Left lung (tissue), 10 donors: ENCODE results near the gene SERINC3. TPM values are rescaled to one million over a fixed set of nuclear protein-coding genes. Genes with fewer than 3 reads are reported as not detected.
A peak's percentile ranks its signal among the peaks of the same experiment; 100 is the strongest.

Experiments used
- ATAC-seq: fragments of 200-7000 bp; cut with Tn5 transposase; one replicate; pipeline ENCODE4 v1.9.1; 2020; ENCODE audit warnings: moderate library complexity
- DNase-seq, 4 donors: peaks; one replicate each; pipeline ENCODE4 v3.0.0-alpha.2; 2013 to 2020
- H3K27ac ChIP-seq, 2 donors: fragments of 200-600 bp; sonication (generic) in 1 of 2; one replicate each; pipeline versions ENCODE4 v1.5.0 to v1.8.0; 2020 to 2021
- H3K27me3 ChIP-seq, 2 donors: fragments of 200-600 bp; sonication (generic) in 1 of 2; one replicate each; pipeline versions ENCODE4 v1.5.0 to v1.8.0; 2020 to 2021
- H3K36me3 ChIP-seq, 2 donors: fragments of 200-600 bp; sonication (generic) in 1 of 2; one replicate each; pipeline versions ENCODE4 v1.5.0 to v1.8.0; 2020 to 2021
- H3K4me1 ChIP-seq, 2 donors: fragments of 200-600 bp; one replicate each; pipeline ENCODE4 v1.8.0; 2021
- H3K4me3 ChIP-seq, 2 donors: fragments of 200-600 bp; sonication (generic) in 1 of 2; one replicate each; pipeline versions ENCODE4 v1.5.0 to v1.8.0; 2020 to 2021; ENCODE audit warnings: mild to moderate bottlenecking in 1 of 2
- H3K9me3 ChIP-seq, 2 donors: fragments of 200-600 bp; sonication (generic) in 1 of 2; one replicate each; pipeline versions ENCODE4 v1.5.0 to v1.8.0; 2020 to 2021
- CTCF ChIP-seq, 2 donors: fragments of 200-600 bp; sonication (generic) in 1 of 2; IDR thresholded peaks; one replicate each; pipeline versions ENCODE4 v1.5.0 to v1.8.0; 2021; ENCODE audit warnings: antibody characterized with exemption in 2 of 2
- intact Hi-C, 2 donors: fragments of 100-400 bp; cut with DNase I; formaldehyde crosslinking; loops; one replicate each; pipeline versions ENCODE4 v1.11.2 to v1.14.2; 2022
- polyA plus RNA-seq, 6 donors: library from polyadenylated mRNA; unstranded; fragments of 120-200 nt; gene quantifications; one replicate each; pipeline ENCODE4 v1.2.1, GENCODE V29; 2013; ENCODE audit not compliant: insufficient read length in 6 of 6
- total RNA-seq, 2 donors: library from RNA; stranded (reverse); fragmentation: NEBNext Ultra II Directional; extraction: Animal tissue kit (Norgen Biotek cat#: 25700); gene quantifications; one replicate each; pipeline ENCODE4 v1.2.1, GENCODE V29; 2021
- donor health status: DM: no; HTN: yes; CAD: no.
- donor health status: DM: no; HTN: no; CAD: no.

The SERINC3 gene
- total and polyA plus RNA-seq, 8 donors, result 68.3 to 123 (median 72.5) TPM

GRCh38 chr20:44464514-44464913, 57.4 kb downstream of the SERINC3 start:
- DNase-seq, result no peak
- H3K9me3 ChIP-seq, result no peaks in the 10 kb centered on the region
- H3K4me3 ChIP-seq, result no peak overlapping the region
- no peaks in the 10 kb centered on the region for H3K27me3 ChIP-seq
- H3K27ac ChIP-seq, result no peak overlapping the region
- TF ChIP-seq CTCF (IDR thresholded peaks at IDR 0.05), result no peak
- ATAC-seq, result no peak
- intact Hi-C loops, result loop anchor here in 1 of 2 donors (5.0 to 10.0 kb wide), 2 partner anchors 77 to 250 kb away; partner anchors contain the start of gene OSER1
- H3K36me3 ChIP-seq, result no peaks in the 10 kb centered on the region
- no peaks in the 10 kb centered on the region for H3K4me1 ChIP-seq

- intact Hi-C loops, result loop anchor here in 1 of 2 donors (5.0 to 10.0 kb wide), 2 partner anchors 76 to 249 kb away; partner anchors contain the start of gene OSER1
Observed at GRCh38 chr20:44463466-44463865, 58.4 kb downstream of the SERINC3 start.

GRCh38 chr20:44461803-44462174, 60.1 kb downstream of the SERINC3 start:
- no peaks in the 10 kb centered on the region for H3K4me1 ChIP-seq
- no peaks in the 10 kb centered on the region for H3K27me3 ChIP-seq
- intact Hi-C loops, result loop anchor here in 1 of 2 donors (5.0 to 10.0 kb wide), 2 partner anchors 74 to 247 kb away; partner anchors contain the start of gene OSER1
- H3K4me3 ChIP-seq, result no peak overlapping the region
- no peaks in the 10 kb centered on the region for H3K36me3 ChIP-seq
- DNase-seq (no peak), ATAC-seq (no peak)
- H3K9me3 ChIP-seq, result no peaks in the 10 kb centered on the region
- TF ChIP-seq CTCF (IDR thresholded peaks at IDR 0.05), result no peak
- H3K27ac ChIP-seq, result no peak overlapping the region

More at GRCh38 chr20:44463466-44463865, 58.4 kb downstream of the SERINC3 start:
- Histone ChIP-seq H3K4me1 (no peaks in the 10 kb centered on the region), H3K4me3 (no peak overlapping the region), H3K9me3 (no peaks in the 10 kb centered on the region), H3K36me3 (no peaks in the 10 kb centered on the region), H3K27ac (no peak overlapping the region), H3K27me3 (no peaks in the 10 kb centered on the region)
- no peak for TF ChIP-seq CTCF (IDR thresholded peaks at IDR 0.05)
- no peak for ATAC-seq
- no peak for DNase-seq

DNA sequence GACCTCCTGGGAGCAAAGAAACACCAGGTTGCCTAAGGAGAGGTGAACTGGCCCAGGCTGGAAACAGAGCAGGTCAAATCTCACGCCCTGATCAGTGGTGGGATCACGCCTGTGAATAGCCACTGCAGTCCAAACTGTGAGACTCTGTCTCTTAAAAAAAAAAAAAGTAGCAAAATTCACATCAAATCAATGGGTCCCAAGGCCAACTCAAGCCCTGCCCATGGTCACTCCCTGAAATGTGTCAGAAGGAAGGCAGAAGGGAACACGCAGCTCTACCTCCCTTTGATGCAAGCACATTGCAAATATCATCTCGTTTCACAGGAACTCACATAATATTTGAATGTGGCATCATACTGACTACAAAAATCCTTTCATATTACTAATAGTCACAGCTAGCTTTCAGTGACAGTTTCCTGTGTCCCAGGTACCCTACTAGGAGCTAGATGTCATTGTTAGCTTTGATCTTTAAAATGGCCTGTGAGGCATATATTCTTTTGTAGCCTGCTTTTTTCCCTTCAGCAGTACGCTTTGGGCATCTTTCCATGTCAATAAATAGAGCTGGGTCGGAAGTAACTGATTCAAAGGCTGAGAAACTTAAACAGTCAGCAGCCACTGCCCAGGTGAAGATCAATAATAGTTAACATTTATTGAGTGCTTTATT, 60.6 kb downstream of the SERINC3 start:
- DNase-seq (no peak), ATAC-seq (no peak)
- H3K9me3 ChIP-seq, result no peaks in the 10 kb centered on the region
- H3K27ac ChIP-seq, result no peak overlapping the region
- H3K27me3 ChIP-seq, result no peaks in the 10 kb centered on the region
- intact Hi-C loops, result loop anchor here in 1 of 2 donors (5.0 to 10.0 kb wide), 2 partner anchors 74 to 246 kb away; partner anchors contain the start of gene OSER1
- no peak overlapping the region for H3K4me3 ChIP-seq
- H3K4me1 ChIP-seq, result no peaks in the 10 kb centered on the region
- no peaks in the 10 kb centered on the region for H3K36me3 ChIP-seq
- TF ChIP-seq CTCF (IDR thresholded peaks at IDR 0.05), result no peak

- Histone ChIP-seq H3K4me3 (no peak overlapping the region), H3K27ac (no peak overlapping the region), H3K27me3 (no peaks in the 10 kb centered on the region), H3K36me3 (no peaks in the 10 kb centered on the region), H3K4me1 (no peaks in the 10 kb centered on the region), H3K9me3 (no peaks in the 10 kb centered on the region)
- DNase-seq (peak in 1 of 4 donors; percentile 48), ATAC-seq (peak; percentile 49)
- TF ChIP-seq CTCF (IDR thresholded peaks at IDR 0.05), result peak in 1 of 2 donors; percentile 33
- intact Hi-C loops, result loop anchor here in 1 of 2 donors (5.0 to 10.0 kb wide), 2 partner anchors 73 to 246 kb away; partner anchors contain the start of gene OSER1
Observed at GRCh38 chr20:44460795-44461141, 61.1 kb downstream of the SERINC3 start.
